NCI-H69 (cell line): ENCODE results near the gene MOB4.

Experiments used
- DNase-seq: peaks from one replicate; lab custom pipeline; 2025; lab: John Stamatoyannopoulos, UW

The MOB4 gene

GRCh38 chr2:197591339-197592072, 75.6 kb downstream of the MOB4 start:
- no peak for DNase-seq

DNA sequence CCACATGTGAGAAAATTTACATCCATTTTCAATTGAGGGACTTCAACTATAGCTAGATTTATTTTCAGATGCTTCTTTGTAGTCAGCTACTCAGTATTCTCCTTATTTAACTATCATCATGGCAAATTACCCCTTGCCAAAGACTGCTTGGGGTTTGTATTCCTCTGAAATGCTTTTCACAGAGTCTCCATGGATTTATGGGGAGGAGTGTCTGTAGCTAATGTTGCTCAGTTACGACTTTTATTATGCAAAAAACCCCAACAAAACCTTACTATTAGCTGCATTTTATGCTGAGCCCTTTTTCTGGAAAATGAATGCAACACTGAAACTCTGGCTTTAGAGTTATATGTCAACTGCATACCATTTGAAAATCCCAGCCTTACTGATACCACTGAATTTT, 80.9 kb downstream of the MOB4 start:
- peak; percentile 15 for DNase-seq

- DNase-seq: no peak
Observed at GRCh38 chr2:197597166-197597565, 81.3 kb downstream of the MOB4 start.

- DNase-seq: no peak
Observed at GRCh38 chr2:197598450-197598849, 82.6 kb downstream of the MOB4 start.

GRCh38 chr2:197599285-197599965, 83.6 kb downstream of the MOB4 start:
- DNase-seq: no peak

DNA sequence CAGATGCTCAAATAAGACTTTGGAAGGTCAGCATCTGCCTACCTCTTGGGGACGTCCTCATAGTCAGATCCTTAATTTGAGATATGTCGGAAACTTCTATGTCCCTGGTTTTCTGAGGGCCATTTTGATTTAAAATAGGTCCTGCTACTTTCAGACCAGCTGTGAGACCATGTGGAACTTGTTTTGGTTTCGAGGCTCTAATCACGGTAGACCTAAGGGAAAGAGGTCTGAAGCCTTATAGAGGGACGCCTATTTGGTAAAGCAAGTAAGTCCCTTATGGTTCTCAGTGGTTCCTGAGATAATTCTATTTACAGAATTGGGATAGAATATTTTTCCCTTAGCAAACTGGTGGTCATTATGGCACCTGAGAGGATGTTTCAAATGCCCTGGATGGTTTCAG, 84.4 kb downstream of the MOB4 start:
- DNase-seq: no peak

DNA sequence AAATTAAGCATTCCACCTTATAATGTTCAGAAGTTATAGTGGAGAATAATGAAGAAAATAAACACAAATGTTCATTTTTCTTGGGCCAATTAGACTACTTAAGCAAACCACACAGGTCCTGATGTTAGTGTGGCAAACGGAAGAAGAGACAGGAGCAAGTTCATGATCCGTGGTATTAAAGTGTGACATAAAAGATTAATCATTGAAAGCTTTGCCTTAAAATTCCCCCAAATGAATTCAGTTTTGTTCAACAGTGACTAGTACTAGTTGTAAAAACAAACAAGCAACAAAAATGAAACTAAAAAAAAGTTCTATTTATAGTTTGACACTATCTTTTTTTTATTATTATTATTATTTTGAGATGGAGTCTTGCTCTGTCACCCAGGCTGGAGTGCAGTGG, 85.9 kb downstream of the MOB4 start:
- no peak for DNase-seq
